H1 (cell line): ENCODE data around the gene IL17D.

Experiments
- CHD1 ChIP-seq: IDR thresholded peaks from 2 replicates; pipeline ENCODE4 v1.6.1; 2012; ENCODE audit warnings: low read depth, low read length, improper control_type of control experiment
- CTCF ChIP-seq, 3 experiments: IDR thresholded peaks; 1 replicate in 2 of 3; 2 replicates in 1 of 3; pipeline versions ENCODE4 v1.5.1 to v1.6.1; 2011; ENCODE audit warnings: low read length in 3 of 3, mild to moderate bottlenecking in 3 of 3, inconsistent platforms in 2 of 3, low read depth in 1 of 3, moderate library complexity in 1 of 3; ENCODE audit not compliant: insufficient read depth in 1 of 3; ENCODE audit errors: control extremely low read depth in 1 of 3
- JUND ChIP-seq: IDR thresholded peaks from 2 replicates; pipeline ENCODE4 v1.6.1; 2011; ENCODE audit warnings: mild to moderate bottlenecking, improper control_type of control experiment, low read length
- POLR2A ChIP-seq, 2 experiments: IDR thresholded peaks; 1 replicate in 1 of 2; 2 replicates in 1 of 2; pipeline ENCODE4 v1.6.1; 2011; ENCODE audit warnings: low read depth in 2 of 2, low read length in 2 of 2, mild to moderate bottlenecking in 2 of 2; ENCODE audit errors: control extremely low read depth in 1 of 2
- SUZ12 ChIP-seq: fragments of 200-600 bp; sonication (generic); IDR thresholded peaks from 2 replicates; pipeline ENCODE4 v1.6.1; 2012; ENCODE audit warnings: mild to moderate bottlenecking, inconsistent platforms, low read length, moderate library complexity, mixed read lengths

- TF ChIP-seq CHD1 (no peak), CTCF (IDR thresholded peaks at IDR 0.05; ENCODE audit: control extremely low read depth in 1 of 3, insufficient read depth in 1 of 3, low read depth in 1 of 3, low read length in 3 of 3) (no peak), SUZ12 (no peak), JUND (no peak), POLR2A (IDR thresholded peaks at IDR 0.05; ENCODE audit: control extremely low read depth in 1 of 2, low read depth in 2 of 2, low read length in 2 of 2) (no peak)
These were observed 36.6 kb upstream of the IL17D start for GRCh38 chr13:20666948-20667347.
